HG03457 (cell line): ENCODE data around the gene THBS3.
A peak's percentile ranks its signal among the peaks of the same experiment; 100 is the strongest.
"Not testable (repeated sequence)": the region's sequence is repeated elsewhere in the genome, so short reads cannot be mapped to it uniquely, and the experiment has no call there.

Experiments
- ATAC-seq: cut with Tn5 transposase; IDR thresholded peaks from one replicate; pipeline ENCODE4 v1.9.1; 2021; ENCODE audit warnings: moderate number of reproducible peaks; ENCODE audit not compliant: unreplicated experiment

THBS3 gene

GRCh38 chr1:155191904-155192303, 15.8 kb downstream of the THBS3 start:
- no peak for ATAC-seq

GRCh38 chr1:155189926-155190325, 17.8 kb downstream of the THBS3 start:
- ATAC-seq, result not testable (repeated sequence)

- ATAC-seq, result no peak
These were observed 19.4 kb downstream of the THBS3 start for GRCh38 chr1:155188268-155188667.

- ATAC-seq, result no peak
These were observed 20.2 kb downstream of the THBS3 start for GRCh38 chr1:155187456-155187891.

GRCh38 chr1:155186794-155187455, 20.8 kb downstream of the THBS3 start:
- ATAC-seq, result no peak

- no peak for ATAC-seq
These were observed 21.5 kb downstream of the THBS3 start for GRCh38 chr1:155186067-155186793.

GRCh38 chr1:155185783-155186066, 22.0 kb downstream of the THBS3 start:
- no peak for ATAC-seq

- peak; percentile 67 for ATAC-seq
These were observed 22.6 kb downstream of the THBS3 start for GRCh38 chr1:155184835-155185782.

- no peak for ATAC-seq
These were observed 23.3 kb downstream of the THBS3 start for GRCh38 chr1:155184351-155184811.

GRCh38 chr1:155183775-155184221, 23.9 kb downstream of the THBS3 start:
- no peak for ATAC-seq

- ATAC-seq, result no peak
These were observed 25.6 kb downstream of the THBS3 start for GRCh38 chr1:155182052-155182550.

GRCh38 chr1:155181371-155182051, 26.2 kb downstream of the THBS3 start:
- ATAC-seq, result no peak

- ATAC-seq, result no peak
These were observed 28.3 kb downstream of the THBS3 start for GRCh38 chr1:155179112-155180031.

- no peak for ATAC-seq
These were observed 29.1 kb downstream of the THBS3 start for GRCh38 chr1:155178441-155179111.

- ATAC-seq, result no peak
These were observed 29.8 kb downstream of the THBS3 start for GRCh38 chr1:155177918-155178281.

GRCh38 chr1:155177192-155177917, 30.3 kb downstream of the THBS3 start:
- no peak for ATAC-seq

- no peak for ATAC-seq
These were observed 31.1 kb downstream of the THBS3 start for GRCh38 chr1:155176544-155177071.

GRCh38 chr1:155175927-155176371, 31.7 kb downstream of the THBS3 start:
- no peak for ATAC-seq
